Metanephros (tissue), 1 donor: ENCODE measurements around the gene SCGB2A2. TPM values are rescaled to one million over a fixed set of nuclear protein-coding genes. Genes with fewer than 3 reads are reported as not detected.

Source experiments
- total RNA-seq: library from RNA; depleted of rRNA; stranded (reverse); fragments of >200 nt; gene quantifications from one replicate; pipeline ENCODE4 v1.2.3, GENCODE V29; 2014

The SCGB2A2 gene
- total RNA-seq = not detected

GRCh38 chr11:62269654-62270278, at the start of gene SCGB2A2:
Gene SCGB2A2 (plus strand): TSS chr11:62270158. CDS start chr11:62270217, 59 bp downstream.

GRCh38 chr11:62242021-62242420, 27.9 kb upstream of the SCGB2A2 start, which contains the start of gene SCGB1D2:
Gene SCGB1D2 (plus strand): TSS chr11:62242239. CDS start chr11:62242308, 69 bp downstream.

GRCh38 chr11:62298975-62299374, 29.0 kb downstream of the SCGB2A2 start, which contains the start of gene SCGB1D4:
Gene SCGB1D4 (minus strand): TSS chr11:62299075. CDS start chr11:62299010, 65 bp downstream.

Other genes with a start within 250 kb of the SCGB2A2 start
- gene INCENP, start 146.1 kb upstream of the SCGB2A2 start, total RNA-seq = 20.1 TPM
- gene SCGB1D1, start 79.9 kb upstream of the SCGB2A2 start, total RNA-seq = not detected
- gene SCGB2A1, start 61.5 kb upstream of the SCGB2A2 start, total RNA-seq = not detected
- gene SCGB1D2, start 27.9 kb upstream of the SCGB2A2 start, total RNA-seq = not detected
- not detected for gene SCGB1D4, start 28.9 kb downstream of the SCGB2A2 start, total RNA-seq
- gene ASRGL1, start 67.3 kb downstream of the SCGB2A2 start, total RNA-seq = 37.1 TPM
- gene SCGB1A1, start 148.9 kb downstream of the SCGB2A2 start, total RNA-seq = not detected